Measurements from ENCODE around the gene DNAI7.

DNAI7 gene

DNA sequence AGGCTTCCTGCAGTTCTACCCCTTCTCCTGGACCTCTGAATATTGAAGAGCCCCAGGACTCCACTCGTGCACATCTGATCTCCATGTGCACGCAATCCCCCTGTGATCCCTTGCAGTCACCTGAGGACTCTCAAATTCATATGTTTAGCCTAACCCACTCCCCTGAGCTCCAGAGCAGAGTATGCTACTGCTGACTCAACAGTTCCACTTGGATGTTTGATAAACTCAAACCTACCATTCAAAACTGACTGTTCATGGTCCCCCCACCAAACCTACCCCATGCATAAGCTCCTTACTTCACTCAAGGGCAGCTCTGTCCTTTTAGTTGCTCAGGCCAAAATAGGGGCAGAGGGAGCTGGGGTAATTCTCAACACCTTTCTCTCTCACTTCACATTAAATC is 96.0 kb downstream of the DNAI7 start:
- no peak for DNase-seq

- no peak for DNase-seq
Measured at GRCh38 chr12:25089738-25090137, 105.2 kb downstream of the DNAI7 start.

- no peak for DNase-seq
Measured at GRCh38 chr12:25087596-25087995, 107.4 kb downstream of the DNAI7 start.

- DNase-seq = no peak
Measured at GRCh38 chr12:25084816-25085215, 110.1 kb downstream of the DNAI7 start.

- DNase-seq = no peak
Measured at GRCh38 chr12:25083211-25083610, 111.7 kb downstream of the DNAI7 start.

DNA sequence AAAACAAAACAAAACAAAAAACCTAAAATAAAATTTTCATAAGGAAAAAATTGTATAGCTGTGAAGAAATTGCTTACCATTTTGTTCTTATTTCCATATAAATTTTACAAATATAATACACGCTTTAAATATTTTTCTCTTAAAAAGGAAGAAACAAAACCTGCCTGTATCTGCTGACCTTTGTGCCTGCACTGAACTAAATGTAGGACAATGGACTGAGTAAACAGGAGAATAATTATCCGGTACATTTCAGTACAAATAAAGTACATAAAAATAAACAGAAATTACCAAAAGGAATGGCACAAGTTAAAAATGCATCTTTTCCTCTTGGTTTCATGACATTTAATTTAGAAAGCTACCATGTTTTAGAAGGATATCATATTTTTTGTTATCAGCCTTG is 112.3 kb downstream of the DNAI7 start:
- DNase-seq = no peak

DNA sequence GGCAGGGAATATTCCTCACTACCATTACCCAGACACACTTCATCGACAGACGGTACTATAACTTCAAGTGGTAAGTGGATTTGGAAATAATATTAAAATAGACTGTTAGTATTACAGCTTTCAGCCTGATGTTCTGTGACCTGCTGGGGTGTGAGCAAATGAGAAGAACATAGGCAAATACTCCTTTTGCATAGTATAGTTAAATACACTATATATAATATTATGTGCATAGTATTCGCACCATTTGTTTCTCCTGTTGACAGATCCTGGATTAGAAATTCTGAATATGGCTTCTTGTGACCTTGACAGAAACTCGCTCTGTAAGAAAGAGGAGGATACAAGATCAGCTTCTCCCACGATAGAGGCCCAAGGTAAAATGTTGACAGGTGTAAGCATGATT is 115.6 kb downstream of the DNAI7 start:
- no peak for DNase-seq

DNA sequence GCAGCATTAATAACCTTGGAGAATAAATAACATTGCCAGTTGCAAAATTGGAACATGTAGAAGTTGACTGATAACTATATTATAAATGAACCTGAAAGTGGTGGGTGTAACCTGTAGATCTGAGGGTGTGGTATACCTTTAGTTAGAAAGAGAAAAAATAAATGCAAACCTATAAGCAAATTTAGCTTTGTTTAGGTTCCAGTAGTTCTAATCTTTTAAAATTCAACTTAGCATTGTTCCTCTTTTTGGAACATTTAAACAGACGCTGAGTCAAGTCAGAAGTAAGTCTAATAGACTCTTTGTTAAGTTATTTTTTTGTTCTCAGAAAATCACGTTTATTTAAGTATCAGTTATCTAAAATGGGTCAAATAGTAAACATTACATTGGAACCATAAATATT is 120.0 kb downstream of the DNAI7 start:
- DNase-seq = no peak

DNA sequence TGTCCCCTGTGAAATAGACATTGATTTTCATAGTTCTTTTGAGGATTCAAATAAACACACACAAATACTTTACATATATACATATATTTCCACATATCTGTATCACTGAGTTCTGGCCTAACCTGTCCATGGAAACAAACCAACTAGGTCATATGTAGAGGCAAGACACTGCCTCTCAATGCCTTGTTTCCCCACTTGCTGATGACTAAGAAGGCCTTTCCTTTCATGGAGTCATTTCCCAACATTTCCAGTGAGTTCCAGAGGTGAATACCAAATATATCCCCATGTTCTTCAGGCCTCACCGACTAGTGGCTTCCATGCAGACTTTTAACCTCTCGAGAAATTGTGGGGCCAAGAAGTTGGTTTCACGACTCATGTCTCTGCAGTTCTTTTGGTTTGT is 120.8 kb downstream of the DNAI7 start:
- DNase-seq = no peak

DNA sequence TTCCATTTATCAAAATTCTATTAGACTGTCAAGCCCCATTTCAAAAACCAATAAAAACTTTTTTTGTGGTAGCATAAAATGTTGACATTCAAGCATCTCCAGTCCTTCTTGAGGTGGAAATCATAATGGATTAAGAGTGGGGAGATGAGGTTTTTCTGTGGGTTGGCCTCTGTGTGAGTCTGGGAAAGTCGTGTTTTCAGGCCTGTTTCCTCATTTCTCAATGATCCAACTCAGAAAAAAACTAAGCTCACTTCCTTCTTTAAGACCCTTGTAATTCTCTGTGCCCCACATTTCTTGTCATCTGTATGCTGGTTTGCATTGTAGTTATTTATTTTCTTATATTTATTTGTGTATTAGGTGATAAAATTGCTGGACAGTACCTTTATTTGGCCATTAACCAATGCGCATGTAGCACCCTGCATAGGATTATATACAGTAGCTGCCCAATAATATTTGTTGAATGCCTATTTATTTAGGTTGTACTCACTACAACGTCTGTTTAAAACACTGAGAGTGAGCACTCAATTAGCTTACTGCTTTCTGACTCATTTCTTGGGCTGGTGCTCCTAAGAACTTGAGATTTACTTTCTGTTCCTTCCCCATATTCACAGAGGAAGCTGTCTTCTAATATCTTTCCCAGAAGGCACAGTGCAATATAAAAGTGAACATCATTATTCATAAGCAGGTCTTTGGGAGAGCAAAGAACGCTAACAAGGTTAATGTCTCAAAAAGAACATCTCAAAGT is 121.9 kb downstream of the DNAI7 start:
- DNase-seq = no peak

GRCh38 chr12:25071366-25071765 is 123.6 kb downstream of the DNAI7 start:
- no peak for DNase-seq

GRCh38 chr12:25069224-25069623 is 125.7 kb downstream of the DNAI7 start:
- DNase-seq = no peak

DNA sequence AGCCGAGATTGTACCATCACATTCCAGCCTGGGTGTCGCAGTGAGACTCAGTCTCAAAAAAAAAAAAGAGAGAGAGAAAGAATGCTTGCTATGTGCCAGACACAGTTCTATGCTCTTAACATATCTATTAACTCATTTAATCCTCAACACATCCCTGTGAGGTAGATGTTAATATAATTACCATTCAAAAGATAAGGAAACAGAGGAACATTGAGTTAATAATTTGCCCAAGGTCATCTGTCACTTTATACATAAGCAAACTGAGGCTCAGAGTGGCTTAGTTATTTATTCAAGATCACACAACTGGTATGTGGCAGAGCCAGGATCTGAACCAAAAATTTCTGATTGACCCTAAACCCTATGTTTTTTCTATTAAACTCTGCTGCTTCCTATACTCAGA is 129.9 kb downstream of the DNAI7 start:
- DNase-seq = no peak

- no peak for DNase-seq
Measured at GRCh38 chr12:25063873-25064628, 130.9 kb downstream of the DNAI7 start.

DNA sequence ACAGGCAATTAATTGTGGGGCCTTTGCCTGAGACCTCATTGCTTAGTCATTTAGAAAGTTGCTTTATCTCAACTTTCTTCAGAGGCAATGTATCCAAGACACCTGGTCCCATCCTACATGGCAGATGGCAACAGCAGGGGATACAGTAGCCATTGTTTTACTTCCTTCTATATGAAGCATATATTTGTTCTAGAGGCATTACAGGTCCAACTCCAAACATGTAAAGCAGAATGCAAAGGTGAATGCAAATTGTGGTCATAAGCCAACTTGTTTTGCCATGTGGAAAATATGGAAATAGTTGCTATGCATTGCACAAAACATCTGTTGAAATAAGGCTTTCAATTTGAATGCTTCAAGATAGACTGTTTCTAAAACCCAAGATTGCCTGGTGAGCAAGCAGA is 136.3 kb downstream of the DNAI7 start:
- DNase-seq = no peak
